Upper lobe of left lung (tissue), 6 donors: Measurements from ENCODE around the gene GIT2. TPM values are rescaled to one million over a fixed set of nuclear protein-coding genes. Genes with fewer than 3 reads are reported as not detected.

ENCODE experiments used
- ATAC-seq, 2 donors: fragments of 200-7000 bp; cut with Tn5 transposase; one replicate each; pipeline ENCODE4 v1.9.1; 2022; ENCODE audit warnings: mild to moderate bottlenecking in 2 of 2, moderate library complexity in 2 of 2; ENCODE audit not compliant: low FRiP score in 2 of 2
- DNase-seq, 2 donors: peaks; one replicate each; pipeline ENCODE4 v3.0.0-alpha.2; 2019 to 2020
- H3K27ac ChIP-seq, 4 donors: fragments of 200-600 bp; sonication (generic); one replicate each; pipeline ENCODE4 v1.5.1; 2016 to 2019
- H3K27me3 ChIP-seq, 4 donors: fragments of 200-600 bp; sonication (generic); one replicate each; pipeline ENCODE4 v1.5.1; 2017 to 2019
- H3K36me3 ChIP-seq, 4 donors: fragments of 200-600 bp; sonication (generic); one replicate each; pipeline ENCODE4 v1.5.1; 2016 to 2019
- H3K4me1 ChIP-seq, 4 donors: fragments of 200-600 bp; sonication (generic); one replicate each; pipeline ENCODE4 v1.5.1; 2018 to 2019
- H3K4me3 ChIP-seq, 4 donors: fragments of 200-600 bp; sonication (generic); one replicate each; pipeline ENCODE4 v1.5.1; 2017 to 2019; ENCODE audit warnings: mild to moderate bottlenecking in 2 of 4, moderate library complexity in 1 of 4
- H3K9me3 ChIP-seq, 4 donors: fragments of 200-600 bp; sonication (generic); one replicate each; pipeline ENCODE4 v1.5.1; 2018 to 2019
- EP300 ChIP-seq, 4 donors: sonication (generic); formaldehyde crosslinking; IDR thresholded peaks; one replicate each; pipeline ENCODE4 v1.5.1; 2017; ENCODE audit warnings: antibody characterized with exemption in 4 of 4, control low read depth in 2 of 4
- POLR2A ChIP-seq, 4 donors: fragments of 450-650 bp; IDR thresholded peaks; one replicate each; pipeline ENCODE4 v1.5.1; 2016 to 2017; ENCODE audit warnings: antibody characterized with exemption in 4 of 4, mild to moderate bottlenecking in 2 of 4
- POLR2AphosphoS5 ChIP-seq, 2 donors: sonication (generic); formaldehyde crosslinking; IDR thresholded peaks; one replicate each; pipeline ENCODE4 v1.5.1; 2017; ENCODE audit warnings: antibody characterized with exemption in 2 of 2
- WGBS, 2 donors: methylation state at CpG; one replicate each; pipeline ENCODE4 v1.1.5; 2017 to 2018; 5-methylcytosine and 5-hydroxymethylcytosine counted together
- total RNA-seq, 6 donors: library from RNA; depleted of rRNA in 4 of 6; stranded (reverse); fragments of >200 nt in 4 of 6; gene quantifications; one replicate each; pipeline versions ENCODE4 v1.1.0 to v1.2.1, GENCODE V29; 2016 to 2021
- TF ChIP-seq, protein P1 (sequence below), 6 experiments: fragments of 450-650 bp in 4 of 6; fragments of 200-600 bp in 2 of 6; sonication (generic) in 2 of 6; IDR thresholded peaks; one replicate each; pipeline ENCODE4 v1.5.1; 2016 to 2019; ENCODE audit warnings: antibody characterized with exemption in 6 of 6
- donor health status: DM: no; HTN: no; CAD: no; lungs with moderate emphysema.
- donor health status: DM: no; HTN: yes; CAD: no; lungs with severe emphysema.

The GIT2 gene
- total RNA-seq, 6 donors from 2014 or later: 45.1 to 89.1 (median 55.3) TPM

DNA sequence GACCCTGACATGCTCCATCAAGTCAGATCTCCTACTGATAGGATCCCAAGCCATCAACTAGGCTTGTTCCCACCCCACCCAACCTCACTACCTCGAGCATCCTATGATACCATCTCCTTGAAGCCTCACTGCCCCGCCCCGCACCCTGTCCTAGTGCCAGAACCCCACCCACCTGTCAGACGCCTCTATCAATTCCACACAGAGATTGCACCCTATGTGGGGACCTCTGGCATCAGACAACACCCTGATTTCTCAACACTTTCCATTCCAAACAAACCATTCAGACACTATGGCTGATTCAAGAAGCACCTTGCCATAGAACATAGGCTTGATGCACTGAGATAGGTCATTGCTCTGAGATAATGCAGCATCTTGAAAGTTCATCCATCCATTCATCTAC lies 112.7 kb downstream of the GIT2 start:
- H3K4me1 ChIP-seq: peaks cover 19 to 32% (median 27%) of the 10 kb centered on the region in 4 donors
- H3K4me3 ChIP-seq: no peak overlapping the region
- no peak for DNase-seq
- no peaks in the 10 kb centered on the region for H3K27me3 ChIP-seq
- no peak for ATAC-seq
- 72 to 77% methylated on average over 4 of the region's 4 CpGs for WGBS, 2 donors
- TF ChIP-seq POLR2AphosphoS5 (IDR thresholded peaks at IDR 0.05): no peak
- TF ChIP-seq, protein P1, sequence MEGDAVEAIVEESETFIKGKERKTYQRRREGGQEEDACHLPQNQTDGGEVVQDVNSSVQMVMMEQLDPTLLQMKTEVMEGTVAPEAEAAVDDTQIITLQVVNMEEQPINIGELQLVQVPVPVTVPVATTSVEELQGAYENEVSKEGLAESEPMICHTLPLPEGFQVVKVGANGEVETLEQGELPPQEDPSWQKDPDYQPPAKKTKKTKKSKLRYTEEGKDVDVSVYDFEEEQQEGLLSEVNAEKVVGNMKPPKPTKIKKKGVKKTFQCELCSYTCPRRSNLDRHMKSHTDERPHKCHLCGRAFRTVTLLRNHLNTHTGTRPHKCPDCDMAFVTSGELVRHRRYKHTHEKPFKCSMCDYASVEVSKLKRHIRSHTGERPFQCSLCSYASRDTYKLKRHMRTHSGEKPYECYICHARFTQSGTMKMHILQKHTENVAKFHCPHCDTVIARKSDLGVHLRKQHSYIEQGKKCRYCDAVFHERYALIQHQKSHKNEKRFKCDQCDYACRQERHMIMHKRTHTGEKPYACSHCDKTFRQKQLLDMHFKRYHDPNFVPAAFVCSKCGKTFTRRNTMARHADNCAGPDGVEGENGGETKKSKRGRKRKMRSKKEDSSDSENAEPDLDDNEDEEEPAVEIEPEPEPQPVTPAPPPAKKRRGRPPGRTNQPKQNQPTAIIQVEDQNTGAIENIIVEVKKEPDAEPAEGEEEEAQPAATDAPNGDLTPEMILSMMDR (IDR thresholded peaks at IDR 0.05): no peak
- TF ChIP-seq EP300 (IDR thresholded peaks at IDR 0.05): no peak
- no peak for TF ChIP-seq POLR2A (IDR thresholded peaks at IDR 0.05)
- no peak overlapping the region for H3K27ac ChIP-seq
- no peaks in the 10 kb centered on the region for H3K9me3 ChIP-seq
- no peaks in the 10 kb centered on the region for H3K36me3 ChIP-seq

DNA sequence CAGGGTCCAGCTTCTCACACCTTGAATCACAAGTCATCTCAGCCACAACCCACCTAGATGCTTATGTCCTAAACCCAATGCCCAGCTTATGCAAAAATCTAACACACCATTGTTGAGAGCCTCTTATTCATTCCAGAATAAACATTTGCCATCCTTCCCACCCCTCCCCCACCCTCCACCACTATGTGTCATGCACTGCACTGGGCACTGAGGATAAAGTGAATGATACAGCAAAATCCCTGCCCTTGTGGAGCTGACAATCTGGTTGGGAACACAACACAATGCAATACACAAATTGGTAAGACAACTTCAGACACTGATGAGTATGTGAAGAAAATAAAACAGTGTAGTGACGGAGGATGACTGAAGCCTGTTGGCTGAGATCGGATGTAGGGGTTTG lies 114.4 kb downstream of the GIT2 start:
- Histone ChIP-seq H3K27ac (no peak overlapping the region), H3K36me3 (no peaks in the 10 kb centered on the region), H3K27me3 (no peaks in the 10 kb centered on the region), H3K9me3 (no peaks in the 10 kb centered on the region), H3K4me1 (peaks cover 22 to 38% (median 28%) of the 10 kb centered on the region in 4 donors), H3K4me3 (no peak overlapping the region)
- ATAC-seq (no peak), DNase-seq (no peak)
- WGBS, 2 donors: 93 to 97% methylated on average over 2 of the region's 2 CpGs
- TF ChIP-seq, protein P1 (IDR thresholded peaks at IDR 0.05): no peak
- TF ChIP-seq EP300 (IDR thresholded peaks at IDR 0.05) (no peak), POLR2A (IDR thresholded peaks at IDR 0.05) (no peak), POLR2AphosphoS5 (IDR thresholded peaks at IDR 0.05) (no peak)

- peak in 1 of 2 donors; percentile 3 for ATAC-seq
- Histone ChIP-seq H3K4me3 (peak overlapping the region; percentile 38 to 95 (median 75)), H3K36me3 (no peaks in the 10 kb centered on the region), H3K27ac (peak overlapping the region; percentile 42 to 92 (median 74)), H3K27me3 (no peaks in the 10 kb centered on the region), H3K9me3 (no peaks in the 10 kb centered on the region), H3K4me1 (peaks cover 22 to 46% (median 32%) of the 10 kb centered on the region in 4 donors)
- TF ChIP-seq, protein P1 (IDR thresholded peaks at IDR 0.05): no peak
- no peak for TF ChIP-seq POLR2AphosphoS5 (IDR thresholded peaks at IDR 0.05)
- no peak for TF ChIP-seq EP300 (IDR thresholded peaks at IDR 0.05)
- no peak for TF ChIP-seq POLR2A (IDR thresholded peaks at IDR 0.05)
- DNase-seq: no peak
- WGBS, 2 donors: 8 to 11% methylated on average over 9 of the region's 9 CpGs
These were observed 115.2 kb downstream of the GIT2 start for GRCh38 chr12:109880938-109881337.

- no peak for TF ChIP-seq POLR2AphosphoS5 (IDR thresholded peaks at IDR 0.05)
- TF ChIP-seq POLR2A (IDR thresholded peaks at IDR 0.05): peak in 3 of 4 donors; percentile 39 to 52 (median 47)
- TF ChIP-seq, protein P1 (IDR thresholded peaks at IDR 0.05): peak; percentile 87 to 100 (median 99)
- no peak for TF ChIP-seq EP300 (IDR thresholded peaks at IDR 0.05)
- no peaks in the 10 kb centered on the region for H3K9me3 ChIP-seq
- no peaks in the 10 kb centered on the region for H3K36me3 ChIP-seq
- H3K4me3 ChIP-seq: peak within 1 kb of the TSS; percentile 46 to 95 (median 75)
- no peaks in the 10 kb centered on the region for H3K27me3 ChIP-seq
- peak; percentile 94 to 98 for ATAC-seq
- WGBS, 2 donors: 1% methylated on average over 17 to 65 of the region's 92 CpGs
- DNase-seq: peak; percentile 90 to 99
- peak within 1 kb of the TSS; percentile 75 to 92 (median 88) for H3K27ac ChIP-seq
- peaks cover 28 to 53% (median 37%) of the 10 kb centered on the region in 4 donors for H3K4me1 ChIP-seq
These were observed 115.9 kb downstream of the GIT2 start, which contains the start of gene GLTP for GRCh38 chr12:109880043-109880931. GLTP (minus strand) TSS chr12:109880541; CDS start chr12:109880374, 167 bp downstream.

Other genes starting within 250 kb of the GIT2 start
- gene TRPV4, start 163.0 kb downstream of the GIT2 start, total RNA-seq: 1 to 10 TPM; 2.2 to 9.7 (median 5.4) TPM
- 10 to 100 TPM; 24.7 to 59.7 (median 46.6) TPM for gene GLTP, start 115.8 kb downstream of the GIT2 start, total RNA-seq
- 10 to 100 TPM; 10.5 to 90.1 (median 29.7) TPM for gene TCHP, start 96.1 kb downstream of the GIT2 start, total RNA-seq
- 100 to 1,000 TPM in 2 of 6 donors, 10 to 100 TPM in 4; 58.9 to 166 (median 74.6) TPM for gene ANKRD13A, start 3.1 kb upstream of the GIT2 start, total RNA-seq
- 10 to 100 TPM in 5 of 6 donors, 1 to 10 TPM in 1; 8.4 to 30.5 (median 19.6) TPM for gene C12orf76, start 52.2 kb upstream of the GIT2 start, total RNA-seq
- 10 to 100 TPM in 3 of 6 donors, 1 to 10 TPM in 3; 7.7 to 39.1 (median 10.8) TPM for gene IFT81, start 128.0 kb upstream of the GIT2 start, total RNA-seq